ENCODE results near the gene TSPEAR.

TSPEAR gene

GRCh38 chr21:44730951-44731579, 19.7 kb upstream of the TSPEAR start:
- no peaks in the 10 kb centered on the region for H3K9me3 Mint-ChIP-seq
- H3K27ac Mint-ChIP-seq = no peak overlapping the region
- no peaks in the 10 kb centered on the region for H3K4me1 Mint-ChIP-seq

GRCh38 chr21:44730028-44730395, 18.6 kb upstream of the TSPEAR start:
- H3K4me3 Mint-ChIP-seq = no peak overlapping the region
- peaks cover 6% of the 10 kb centered on the region for H3K27me3 Mint-ChIP-seq
- no peak overlapping the region for H3K27ac Mint-ChIP-seq
- H3K4me1 Mint-ChIP-seq = no peaks in the 10 kb centered on the region
- no peaks in the 10 kb centered on the region for H3K36me3 Mint-ChIP-seq
- no peaks in the 10 kb centered on the region for H3K9me3 Mint-ChIP-seq

More at GRCh38 chr21:44730951-44731579, 19.7 kb upstream of the TSPEAR start:
- Mint-ChIP-seq H3K4me3 (no peak overlapping the region), H3K27me3 (peaks cover 4% of the 10 kb centered on the region), H3K36me3 (no peaks in the 10 kb centered on the region)

DNA sequence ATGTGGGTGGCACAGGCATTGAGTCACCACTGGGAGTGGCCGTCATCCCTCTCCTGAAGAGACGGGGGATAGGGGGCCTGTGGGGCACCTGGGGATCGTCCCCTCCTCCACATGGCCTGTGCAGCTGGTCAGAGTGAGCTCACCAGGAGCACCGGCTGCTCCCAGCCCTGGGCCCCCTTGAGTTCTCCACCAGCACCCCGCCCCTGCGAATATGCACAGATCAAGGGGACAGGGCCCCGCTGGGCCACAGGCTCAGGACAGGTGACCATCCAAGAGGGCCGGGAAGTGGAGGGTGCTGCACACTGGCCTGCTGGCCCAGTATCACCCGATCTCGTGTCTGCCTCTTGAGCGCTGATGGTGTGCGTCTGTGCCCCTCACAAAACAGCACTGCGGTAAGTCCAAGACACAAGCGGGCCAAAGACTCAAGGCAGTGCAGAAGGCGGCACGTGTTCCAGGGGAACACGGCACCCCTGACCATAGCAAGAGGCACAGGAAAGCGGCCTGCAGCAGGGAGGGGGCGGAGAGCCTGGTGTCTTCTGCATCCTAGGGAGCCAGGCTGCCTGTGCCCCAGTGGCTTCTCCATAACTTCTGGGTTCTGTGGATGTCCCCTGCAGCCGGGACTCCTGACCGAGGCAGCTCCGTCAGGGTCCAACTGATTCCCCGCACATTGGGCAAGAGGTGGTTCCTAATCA, 18.1 kb upstream of the TSPEAR start:
- Mint-ChIP-seq H3K36me3 (no peaks in the 10 kb centered on the region), H3K4me3 (no peak overlapping the region), H3K9me3 (no peaks in the 10 kb centered on the region), H3K27me3 (peaks cover 6% of the 10 kb centered on the region), H3K4me1 (no peaks in the 10 kb centered on the region), H3K27ac (no peak overlapping the region)

DNA sequence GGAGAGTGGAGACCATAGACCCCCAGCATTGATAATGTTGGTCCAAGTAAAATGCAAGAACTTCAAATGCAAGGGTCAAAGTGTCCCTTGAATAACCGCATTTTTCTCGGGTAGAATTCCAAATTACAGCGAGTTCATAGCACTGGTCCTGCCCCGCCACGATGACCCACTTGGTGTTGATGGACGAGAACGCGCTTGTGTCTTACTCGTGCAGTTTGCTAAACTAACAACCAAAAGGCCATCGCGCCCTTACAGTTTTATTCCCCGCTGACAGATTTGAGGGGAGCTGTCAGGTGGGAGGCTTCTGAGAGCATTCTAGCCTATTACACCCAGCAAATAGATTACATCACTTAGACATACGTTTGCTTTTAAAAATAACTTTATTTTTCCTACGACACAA, 17.3 kb upstream of the TSPEAR start:
- Mint-ChIP-seq H3K4me3 (no peak overlapping the region), H3K4me1 (peaks cover 3% of the 10 kb centered on the region), H3K27me3 (peaks cover 6% of the 10 kb centered on the region)

GRCh38 chr21:44727757-44728156, 16.4 kb upstream of the TSPEAR start:
- Mint-ChIP-seq H3K9me3 (no peaks in the 10 kb centered on the region), H3K36me3 (no peaks in the 10 kb centered on the region), H3K27me3 (peaks cover 11% of the 10 kb centered on the region), H3K4me1 (peaks cover 9% of the 10 kb centered on the region), H3K4me3 (no peak overlapping the region), H3K27ac (no peak overlapping the region)

More for the DNA sequence above, 17.3 kb upstream of the TSPEAR start:
- Mint-ChIP-seq H3K9me3 (no peaks in the 10 kb centered on the region), H3K36me3 (no peaks in the 10 kb centered on the region), H3K27ac (no peak overlapping the region)

- Mint-ChIP-seq H3K4me1 (peaks cover 9% of the 10 kb centered on the region), H3K36me3 (no peaks in the 10 kb centered on the region), H3K4me3 (no peak overlapping the region), H3K27ac (no peak overlapping the region), H3K27me3 (peaks cover 12% of the 10 kb centered on the region), H3K9me3 (no peaks in the 10 kb centered on the region)
These were observed 15.9 kb upstream of the TSPEAR start for GRCh38 chr21:44727321-44727720.

DNA sequence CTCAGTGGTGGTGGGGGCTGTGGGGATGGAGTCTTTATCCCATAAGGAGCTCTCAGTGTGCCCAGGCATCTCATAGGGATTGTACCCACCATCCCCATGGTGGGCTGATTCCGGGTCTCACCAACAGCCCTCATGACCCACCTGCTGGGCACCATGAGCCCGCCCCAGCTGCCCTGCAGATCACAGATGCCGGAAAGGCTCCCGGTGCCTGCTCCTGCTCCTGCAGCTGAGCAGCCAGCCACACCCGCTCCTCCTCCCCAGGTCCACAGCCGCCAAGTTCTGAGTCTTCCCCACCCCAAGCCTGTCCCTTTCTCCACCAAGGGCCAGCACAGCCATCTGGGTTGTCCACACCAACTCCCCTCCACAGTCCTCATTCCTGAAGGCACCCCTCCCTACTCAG, 15.5 kb upstream of the TSPEAR start:
- peaks cover 9% of the 10 kb centered on the region for H3K4me1 Mint-ChIP-seq
- H3K4me3 Mint-ChIP-seq = no peak overlapping the region
- no peaks in the 10 kb centered on the region for H3K36me3 Mint-ChIP-seq
- H3K27ac Mint-ChIP-seq = no peak overlapping the region
- peaks cover 12% of the 10 kb centered on the region for H3K27me3 Mint-ChIP-seq
- no peaks in the 10 kb centered on the region for H3K9me3 Mint-ChIP-seq

DNA sequence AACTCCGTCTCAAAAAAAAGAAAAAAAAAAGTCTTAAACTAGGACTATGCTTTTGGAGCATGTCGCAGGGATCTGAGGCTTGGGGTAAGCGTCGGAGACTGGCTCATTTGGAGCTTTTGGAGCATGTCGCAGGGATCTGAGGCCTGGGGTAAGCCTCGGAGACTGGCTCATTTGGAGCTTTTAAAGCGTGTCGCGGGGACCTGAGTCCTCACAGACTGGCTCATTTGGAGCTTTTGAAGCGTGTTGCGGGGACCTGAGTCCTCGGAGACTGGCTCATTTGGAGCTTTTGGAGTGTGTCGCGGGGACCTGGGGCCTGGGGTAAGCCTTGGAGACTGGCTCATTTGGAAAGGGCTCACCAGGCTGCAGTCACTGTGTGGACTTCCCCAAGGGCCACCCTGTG, 13.6 kb upstream of the TSPEAR start:
- Mint-ChIP-seq H3K27me3 (peaks cover 12% of the 10 kb centered on the region), H3K9me3 (no peaks in the 10 kb centered on the region), H3K4me3 (no peak overlapping the region), H3K4me1 (peaks cover 9% of the 10 kb centered on the region), H3K27ac (no peak overlapping the region), H3K36me3 (no peaks in the 10 kb centered on the region)

DNA sequence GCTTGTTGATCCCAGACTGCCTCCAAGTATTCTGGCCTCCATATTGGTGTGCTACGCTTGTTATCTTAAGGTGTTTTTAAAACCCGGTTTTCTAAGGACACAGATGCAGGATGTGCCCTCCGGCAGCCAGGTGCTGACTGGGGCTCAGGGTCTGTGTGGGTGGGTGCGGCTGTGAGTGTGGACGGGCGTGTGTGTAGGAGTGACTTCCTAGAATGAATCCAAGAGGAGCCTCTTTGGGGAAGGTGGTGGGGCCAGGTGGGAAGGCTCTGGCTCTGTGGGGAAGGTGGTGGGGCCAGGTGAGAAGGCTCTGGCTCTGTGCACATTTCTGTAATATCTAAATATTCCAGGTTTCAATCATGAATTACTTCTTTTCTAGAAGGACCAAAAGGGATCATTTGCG, 12.8 kb upstream of the TSPEAR start:
- Mint-ChIP-seq H3K36me3 (no peaks in the 10 kb centered on the region), H3K4me1 (peaks cover 9% of the 10 kb centered on the region), H3K4me3 (peak overlapping the region; percentile 49), H3K27ac (no peak overlapping the region), H3K9me3 (no peaks in the 10 kb centered on the region), H3K27me3 (peaks cover 12% of the 10 kb centered on the region)

- H3K4me3 Mint-ChIP-seq = peak overlapping the region; percentile 75
- H3K9me3 Mint-ChIP-seq = no peaks in the 10 kb centered on the region
- peaks cover 12% of the 10 kb centered on the region for H3K27me3 Mint-ChIP-seq
- H3K36me3 Mint-ChIP-seq = no peaks in the 10 kb centered on the region
- H3K27ac Mint-ChIP-seq = no peak overlapping the region
- peaks cover 9% of the 10 kb centered on the region for H3K4me1 Mint-ChIP-seq
These were observed 12.1 kb upstream of the TSPEAR start for GRCh38 chr21:44723177-44724131.

DNA sequence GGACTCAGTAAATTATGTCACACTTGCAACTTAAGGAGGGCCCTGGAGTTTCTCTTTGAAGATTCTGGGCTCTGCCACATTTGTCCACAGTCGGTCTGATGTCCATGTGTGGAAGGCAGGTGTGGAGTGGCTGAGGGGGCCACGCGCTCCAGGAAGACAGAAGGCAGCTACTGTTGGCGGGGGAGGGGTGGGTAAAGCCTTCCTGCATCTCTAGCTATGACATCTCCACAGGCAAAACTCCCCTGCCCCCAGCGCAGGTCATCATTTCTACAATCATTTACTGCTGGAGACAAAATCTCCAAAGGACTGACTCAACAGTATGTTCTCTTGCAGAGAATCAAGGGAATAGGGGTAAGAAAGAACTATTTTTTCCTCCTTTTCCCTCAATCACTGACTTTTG, 11.4 kb upstream of the TSPEAR start:
- Mint-ChIP-seq H3K4me1 (peaks cover 9% of the 10 kb centered on the region), H3K36me3 (no peaks in the 10 kb centered on the region), H3K27ac (no peak overlapping the region), H3K9me3 (no peaks in the 10 kb centered on the region), H3K27me3 (peaks cover 11% of the 10 kb centered on the region), H3K4me3 (peak overlapping the region; percentile 75)

- H3K27me3 Mint-ChIP-seq = peaks cover 10% of the 10 kb centered on the region
- H3K27ac Mint-ChIP-seq = no peak overlapping the region
- H3K4me1 Mint-ChIP-seq = peaks cover 12% of the 10 kb centered on the region
- H3K36me3 Mint-ChIP-seq = no peaks in the 10 kb centered on the region
- H3K4me3 Mint-ChIP-seq = no peak overlapping the region
- H3K9me3 Mint-ChIP-seq = no peaks in the 10 kb centered on the region
These were observed 8.8 kb upstream of the TSPEAR start for GRCh38 chr21:44720170-44720569.

- Mint-ChIP-seq H3K27me3 (peaks cover 19% of the 10 kb centered on the region), H3K9me3 (no peaks in the 10 kb centered on the region)
These were observed 7.2 kb upstream of the TSPEAR start for GRCh38 chr21:44718571-44718970.

GRCh38 chr21:44718093-44718492, 6.7 kb upstream of the TSPEAR start:
- H3K36me3 Mint-ChIP-seq = no peaks in the 10 kb centered on the region
- peaks cover 21% of the 10 kb centered on the region for H3K27me3 Mint-ChIP-seq
- no peak overlapping the region for H3K27ac Mint-ChIP-seq
- no peaks in the 10 kb centered on the region for H3K9me3 Mint-ChIP-seq
- peaks cover 10% of the 10 kb centered on the region for H3K4me1 Mint-ChIP-seq
- H3K4me3 Mint-ChIP-seq = no peak overlapping the region

More at GRCh38 chr21:44718571-44718970, 7.2 kb upstream of the TSPEAR start:
- Mint-ChIP-seq H3K36me3 (no peaks in the 10 kb centered on the region), H3K27ac (no peak overlapping the region), H3K4me1 (peaks cover 14% of the 10 kb centered on the region), H3K4me3 (no peak overlapping the region)

DNA sequence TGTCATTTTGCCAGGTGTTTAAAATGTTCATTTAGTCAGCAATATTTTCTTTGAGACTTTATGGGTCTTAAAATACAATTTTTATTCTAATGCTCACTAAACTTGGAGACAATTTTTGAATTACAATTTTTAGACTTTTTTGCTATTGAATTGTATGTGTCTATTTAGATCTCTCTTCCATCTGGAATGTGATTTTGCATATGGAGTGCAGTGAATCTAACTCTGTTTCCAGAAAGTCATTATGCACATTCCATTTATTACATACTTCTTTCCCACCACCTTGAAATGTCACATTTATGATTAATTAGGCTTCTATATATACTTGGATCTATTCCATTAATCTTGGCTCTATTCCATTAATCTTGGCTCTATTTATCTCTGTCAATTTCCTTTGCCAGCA, 5.6 kb upstream of the TSPEAR start:
- no peak overlapping the region for H3K4me3 Mint-ChIP-seq
- no peak overlapping the region for H3K27ac Mint-ChIP-seq
- no peaks in the 10 kb centered on the region for H3K36me3 Mint-ChIP-seq
- peaks cover 8% of the 10 kb centered on the region for H3K4me1 Mint-ChIP-seq
- peaks cover 20% of the 10 kb centered on the region for H3K27me3 Mint-ChIP-seq
- H3K9me3 Mint-ChIP-seq = no peaks in the 10 kb centered on the region

GRCh38 chr21:44714905-44715304, 3.5 kb upstream of the TSPEAR start:
- Mint-ChIP-seq H3K27ac (no peak overlapping the region), H3K27me3 (peaks cover 30% of the 10 kb centered on the region), H3K4me3 (no peak overlapping the region), H3K9me3 (no peaks in the 10 kb centered on the region), H3K4me1 (peaks cover 25% of the 10 kb centered on the region), H3K36me3 (no peaks in the 10 kb centered on the region)

All from activated naive CD4-positive, alpha-beta T cell treated with anti-CD3 and anti-CD28 coated beads, Interleukin-2, amount 50 U/mL, for 24 hours (primary cell).